Upper lobe of left lung (tissue), 6 donors: Measurements from ENCODE around the gene KRT33B. TPM values are rescaled to one million over a fixed set of nuclear protein-coding genes. Genes with fewer than 3 reads are reported as not detected.

Experiments used
- ATAC-seq, 2 donors: fragments of 200-7000 bp; cut with Tn5 transposase; one replicate each; pipeline ENCODE4 v1.9.1; 2022; ENCODE audit warnings: mild to moderate bottlenecking in 2 of 2, moderate library complexity in 2 of 2; ENCODE audit not compliant: low FRiP score in 2 of 2
- DNase-seq, 2 donors: peaks; one replicate each; pipeline ENCODE4 v3.0.0-alpha.2; 2019 to 2020
- H3K27ac ChIP-seq, 4 donors: fragments of 200-600 bp; sonication (generic); one replicate each; pipeline ENCODE4 v1.5.1; 2016 to 2019
- H3K27me3 ChIP-seq, 4 donors: fragments of 200-600 bp; sonication (generic); one replicate each; pipeline ENCODE4 v1.5.1; 2017 to 2019
- H3K36me3 ChIP-seq, 4 donors: fragments of 200-600 bp; sonication (generic); one replicate each; pipeline ENCODE4 v1.5.1; 2016 to 2019
- H3K4me1 ChIP-seq, 4 donors: fragments of 200-600 bp; sonication (generic); one replicate each; pipeline ENCODE4 v1.5.1; 2018 to 2019
- H3K4me3 ChIP-seq, 4 donors: fragments of 200-600 bp; sonication (generic); one replicate each; pipeline ENCODE4 v1.5.1; 2017 to 2019; ENCODE audit warnings: mild to moderate bottlenecking in 2 of 4, moderate library complexity in 1 of 4
- H3K9me3 ChIP-seq, 4 donors: fragments of 200-600 bp; sonication (generic); one replicate each; pipeline ENCODE4 v1.5.1; 2018 to 2019
- EP300 ChIP-seq, 4 donors: sonication (generic); formaldehyde crosslinking; IDR thresholded peaks; one replicate each; pipeline ENCODE4 v1.5.1; 2017; ENCODE audit warnings: antibody characterized with exemption in 4 of 4, control low read depth in 2 of 4
- POLR2A ChIP-seq, 4 donors: fragments of 450-650 bp; IDR thresholded peaks; one replicate each; pipeline ENCODE4 v1.5.1; 2016 to 2017; ENCODE audit warnings: antibody characterized with exemption in 4 of 4, mild to moderate bottlenecking in 2 of 4
- POLR2AphosphoS5 ChIP-seq, 2 donors: sonication (generic); formaldehyde crosslinking; IDR thresholded peaks; one replicate each; pipeline ENCODE4 v1.5.1; 2017; ENCODE audit warnings: antibody characterized with exemption in 2 of 2
- WGBS, 2 donors: methylation state at CpG; one replicate each; pipeline ENCODE4 v1.1.5; 2017 to 2018; 5-methylcytosine and 5-hydroxymethylcytosine counted together
- total RNA-seq, 6 donors: library from RNA; depleted of rRNA in 4 of 6; stranded (reverse); fragments of >200 nt in 4 of 6; gene quantifications; one replicate each; pipeline versions ENCODE4 v1.1.0 to v1.2.1, GENCODE V29; 2016 to 2021
- TF ChIP-seq, protein P1 (sequence below), 6 experiments: fragments of 450-650 bp in 4 of 6; fragments of 200-600 bp in 2 of 6; sonication (generic) in 2 of 6; IDR thresholded peaks; one replicate each; pipeline ENCODE4 v1.5.1; 2016 to 2019; ENCODE audit warnings: antibody characterized with exemption in 6 of 6
- donor health status: DM: no; HTN: no; CAD: no; lungs with moderate emphysema.
- donor health status: DM: no; HTN: yes; CAD: no; lungs with severe emphysema.

Gene KRT33B
- total RNA-seq, 6 donors from 2014 or later, result not detected

DNA sequence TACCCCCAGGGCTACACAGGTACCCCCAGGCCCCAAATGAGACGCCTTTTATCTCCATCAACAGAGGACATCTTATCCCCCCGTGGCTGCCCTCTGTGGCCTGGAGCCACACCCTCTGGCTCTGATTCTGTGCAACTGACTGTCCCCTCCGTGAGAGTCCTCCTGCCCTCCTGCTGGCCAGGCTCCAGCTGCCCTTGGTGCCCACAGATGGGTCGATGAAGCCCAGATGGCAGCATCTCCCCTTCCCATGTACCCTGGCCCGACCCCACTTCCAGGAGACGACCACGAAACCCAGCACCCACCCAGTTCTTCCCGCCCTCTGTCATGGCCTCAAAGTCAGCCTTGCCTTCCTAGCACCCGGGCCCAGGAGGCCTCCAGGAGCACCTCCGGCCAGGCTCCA is 44.5 kb downstream of the KRT33B start:
- Histone ChIP-seq H3K27me3 (no peaks in the 10 kb centered on the region), H3K36me3 (no peaks in the 10 kb centered on the region), H3K4me3 (no peak overlapping the region), H3K27ac (no peak overlapping the region), H3K9me3 (no peaks in the 10 kb centered on the region), H3K4me1 (no peaks in the 10 kb centered on the region)
- TF ChIP-seq EP300 (IDR thresholded peaks at IDR 0.05), result no peak
- TF ChIP-seq, protein P1, sequence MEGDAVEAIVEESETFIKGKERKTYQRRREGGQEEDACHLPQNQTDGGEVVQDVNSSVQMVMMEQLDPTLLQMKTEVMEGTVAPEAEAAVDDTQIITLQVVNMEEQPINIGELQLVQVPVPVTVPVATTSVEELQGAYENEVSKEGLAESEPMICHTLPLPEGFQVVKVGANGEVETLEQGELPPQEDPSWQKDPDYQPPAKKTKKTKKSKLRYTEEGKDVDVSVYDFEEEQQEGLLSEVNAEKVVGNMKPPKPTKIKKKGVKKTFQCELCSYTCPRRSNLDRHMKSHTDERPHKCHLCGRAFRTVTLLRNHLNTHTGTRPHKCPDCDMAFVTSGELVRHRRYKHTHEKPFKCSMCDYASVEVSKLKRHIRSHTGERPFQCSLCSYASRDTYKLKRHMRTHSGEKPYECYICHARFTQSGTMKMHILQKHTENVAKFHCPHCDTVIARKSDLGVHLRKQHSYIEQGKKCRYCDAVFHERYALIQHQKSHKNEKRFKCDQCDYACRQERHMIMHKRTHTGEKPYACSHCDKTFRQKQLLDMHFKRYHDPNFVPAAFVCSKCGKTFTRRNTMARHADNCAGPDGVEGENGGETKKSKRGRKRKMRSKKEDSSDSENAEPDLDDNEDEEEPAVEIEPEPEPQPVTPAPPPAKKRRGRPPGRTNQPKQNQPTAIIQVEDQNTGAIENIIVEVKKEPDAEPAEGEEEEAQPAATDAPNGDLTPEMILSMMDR (IDR thresholded peaks at IDR 0.05), result no peak
- no peak for TF ChIP-seq POLR2AphosphoS5 (IDR thresholded peaks at IDR 0.05)
- no peak for TF ChIP-seq POLR2A (IDR thresholded peaks at IDR 0.05)
- 86 to 91% methylated on average over 10 of the region's 10 CpGs for WGBS, 2 donors
- no peak for ATAC-seq
- no peak for DNase-seq

DNA sequence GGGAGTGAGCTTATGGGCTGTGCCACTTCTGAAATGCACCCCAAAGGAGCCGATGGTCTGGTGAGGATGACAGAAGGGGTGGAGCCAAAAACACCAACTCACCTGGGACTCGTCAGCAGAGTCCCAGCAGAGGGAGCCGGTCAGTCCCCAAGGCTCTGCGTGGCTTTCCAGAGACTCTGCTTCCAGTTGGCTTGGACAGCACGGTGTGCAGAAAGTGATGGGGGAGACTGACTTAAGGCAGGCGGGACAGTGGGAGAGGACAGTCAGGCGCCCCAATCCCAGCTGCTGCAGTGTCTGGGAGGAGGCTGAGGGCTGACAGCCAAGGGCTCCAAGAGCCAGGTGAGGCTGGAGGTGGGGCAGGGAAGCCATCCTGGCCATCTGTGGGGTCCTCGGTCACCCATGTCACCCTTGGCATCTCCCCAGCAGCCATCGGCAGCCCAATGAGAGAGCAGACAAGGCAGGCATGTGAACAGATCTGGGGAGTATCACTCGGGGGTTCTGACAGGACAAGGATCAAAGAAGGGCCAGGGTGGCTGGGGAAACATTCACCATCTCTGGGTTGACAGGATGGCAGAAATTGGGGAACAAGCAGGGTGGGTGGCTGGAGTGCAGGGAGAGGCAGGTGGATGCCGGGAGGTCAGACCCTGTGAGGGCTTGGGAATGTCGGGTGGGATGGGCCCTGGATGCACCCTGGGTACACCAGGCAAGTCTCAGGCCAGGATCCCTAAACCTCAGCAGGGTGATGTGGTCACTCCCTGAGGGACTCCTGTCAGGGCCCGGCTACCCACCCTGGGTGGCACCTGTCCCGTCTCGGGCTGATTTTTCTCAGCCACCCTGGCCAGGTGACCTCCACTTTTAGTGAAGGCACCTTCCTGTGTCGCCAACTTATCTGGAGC is 45.2 kb downstream of the KRT33B start:
- Histone ChIP-seq H3K9me3 (peaks cover 0 to 6% (median 0%) of the 10 kb centered on the region in 4 donors), H3K27me3 (no peaks in the 10 kb centered on the region), H3K4me3 (no peak overlapping the region), H3K4me1 (no peaks in the 10 kb centered on the region), H3K36me3 (no peaks in the 10 kb centered on the region), H3K27ac (no peak overlapping the region)
- ATAC-seq (peak in 1 of 2 donors; percentile 7), DNase-seq (no peak)
- TF ChIP-seq, protein P1 (IDR thresholded peaks at IDR 0.05), result peak in 2 of 6 experiments; percentile 15 to 29
- TF ChIP-seq POLR2AphosphoS5 (IDR thresholded peaks at IDR 0.05), result no peak
- 71 to 76% methylated on average over 14 of the region's 16 CpGs for WGBS, 2 donors

DNA sequence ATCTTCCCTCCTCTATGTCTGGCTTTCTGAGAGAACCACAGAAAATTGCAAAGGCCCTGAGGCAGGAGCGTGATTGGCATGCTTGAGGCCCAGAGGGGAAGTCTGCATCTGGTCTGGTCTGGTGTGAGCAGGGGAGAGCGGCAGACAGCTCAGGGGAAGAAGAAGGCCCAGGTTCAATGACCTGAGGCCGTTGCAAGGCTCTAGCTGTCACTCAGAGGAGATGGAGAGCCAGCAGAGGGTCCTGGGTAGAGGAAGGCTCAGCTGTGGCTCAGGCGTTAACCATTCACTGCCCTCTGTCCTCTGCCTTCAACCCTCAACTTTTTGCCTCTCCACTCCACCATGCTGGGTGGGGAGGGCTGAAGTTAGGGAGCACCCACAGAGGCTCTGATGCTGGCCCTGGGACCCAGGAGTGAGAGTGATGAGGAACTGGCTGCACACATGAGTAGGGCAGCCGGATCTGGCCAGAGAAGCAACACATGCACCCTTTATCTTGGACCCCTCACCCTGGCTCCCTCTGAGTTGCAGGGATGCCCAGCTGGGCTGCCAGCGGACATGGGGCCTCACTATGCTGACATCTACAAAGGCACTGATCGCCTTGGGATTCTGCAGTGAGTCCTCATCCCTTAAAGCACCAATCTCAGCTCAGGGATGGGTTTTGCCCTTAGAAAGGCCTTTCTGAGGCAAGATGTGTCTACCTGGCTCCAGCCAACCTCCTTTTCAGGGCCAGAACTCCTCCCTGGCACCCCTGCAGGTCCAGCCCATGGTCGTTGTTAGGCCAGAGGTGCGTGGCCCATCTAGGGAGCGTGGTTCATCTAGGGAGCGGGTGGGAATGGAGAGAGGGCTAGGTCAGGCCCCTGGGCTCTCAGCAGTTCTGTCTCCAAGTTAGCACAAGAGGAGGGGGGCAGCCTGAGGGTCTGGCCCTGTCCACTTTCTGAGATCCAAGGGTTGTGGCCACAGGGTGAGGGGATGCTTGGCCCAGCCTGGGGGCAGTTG is 46.4 kb downstream of the KRT33B start:
- H3K4me1 ChIP-seq, result no peaks in the 10 kb centered on the region
- DNase-seq (no peak), ATAC-seq (no peak)
- H3K9me3 ChIP-seq, result peaks cover 0 to 8% (median 0%) of the 10 kb centered on the region in 4 donors
- 82 to 89% methylated on average over 9 to 11 of the region's 11 CpGs for WGBS, 2 donors
- H3K27ac ChIP-seq, result no peak overlapping the region
- TF ChIP-seq EP300 (IDR thresholded peaks at IDR 0.05) (no peak), POLR2AphosphoS5 (IDR thresholded peaks at IDR 0.05) (no peak), POLR2A (IDR thresholded peaks at IDR 0.05) (no peak)
- TF ChIP-seq, protein P1 (IDR thresholded peaks at IDR 0.05), result no peak
- no peaks in the 10 kb centered on the region for H3K36me3 ChIP-seq
- H3K4me3 ChIP-seq, result no peak overlapping the region
- H3K27me3 ChIP-seq, result no peaks in the 10 kb centered on the region

DNA sequence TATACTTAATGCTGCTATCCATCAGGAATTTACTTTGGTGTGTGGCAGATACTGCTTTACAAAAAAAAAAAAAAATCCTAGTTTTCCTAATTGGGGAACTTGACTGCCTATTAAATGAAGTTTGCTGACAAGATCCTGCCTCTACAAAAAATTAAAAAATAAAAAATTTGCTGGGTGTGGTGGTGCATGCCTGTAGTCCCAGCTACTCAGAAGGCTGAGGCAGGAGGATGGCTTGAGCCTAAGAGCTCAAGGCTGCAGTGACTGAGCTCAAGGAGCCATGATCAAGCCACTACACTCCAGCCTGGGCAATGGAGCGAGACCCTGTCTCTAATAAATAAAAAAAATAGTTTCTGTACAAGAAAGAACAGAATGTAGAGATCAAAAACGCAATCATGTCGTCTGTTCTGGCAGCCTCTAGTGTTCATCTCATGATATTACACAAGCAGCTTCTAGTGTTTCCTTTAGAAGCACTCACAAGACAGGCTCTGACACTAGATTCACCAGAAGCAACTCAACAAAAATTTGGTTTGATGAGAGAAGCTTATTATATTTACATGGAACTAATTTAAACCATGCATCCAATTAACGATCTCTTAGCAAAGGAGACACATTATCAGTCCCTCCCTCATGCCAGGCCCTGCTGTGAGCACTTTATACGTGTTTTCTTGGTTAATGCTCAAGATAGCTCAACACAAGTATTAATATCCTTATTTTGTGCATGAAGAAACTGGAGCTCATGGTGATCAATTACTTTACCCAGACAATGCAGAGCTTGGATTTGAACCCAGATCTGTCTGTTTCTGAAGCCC is 47.3 kb downstream of the KRT33B start:
- Histone ChIP-seq H3K36me3 (no peaks in the 10 kb centered on the region), H3K9me3 (peaks cover 0 to 8% (median 0%) of the 10 kb centered on the region in 4 donors), H3K4me3 (no peak overlapping the region), H3K27me3 (no peaks in the 10 kb centered on the region), H3K27ac (no peak overlapping the region), H3K4me1 (no peaks in the 10 kb centered on the region)
- WGBS, 2 donors, result 40 to 42% methylated on average over 5 of the region's 5 CpGs
- DNase-seq, result no peak
- ATAC-seq, result peak in 1 of 2 donors; percentile 48
- TF ChIP-seq POLR2A (IDR thresholded peaks at IDR 0.05), result no peak
- TF ChIP-seq, protein P1 (IDR thresholded peaks at IDR 0.05), result peak; percentile 47 to 77 (median 64)
